22Rv1 (cell line): Measurements from ENCODE around the gene CLIP4.

Experiments
- CTCF ChIP-seq: fragments of 450-650 bp; IDR thresholded peaks from 2 replicates; pipeline ENCODE4 v1.5.1; 2017; ENCODE audit warnings: mild to moderate bottlenecking
- ZFX ChIP-seq: fragments of 450-650 bp; IDR thresholded peaks from 2 replicates; pipeline ENCODE4 v1.6.1; 2017; ENCODE audit warnings: antibody characterized with exemption, borderline replicate concordance

GRCh38 chr2:29068513-29068912, 46.7 kb upstream of the CLIP4 start:
- TF ChIP-seq ZFX (no peak), CTCF (no peak)
